HepG2 (cell line): Measurements from ENCODE around the gene ESF1. TPM values are rescaled to one million over a fixed set of nuclear protein-coding genes. Genes with fewer than 3 reads are reported as not detected.

Experiments
- ATF6 ChIP-seq: sonication (generic); formaldehyde crosslinking; conservative IDR thresholded peaks from 2 replicates; pipeline ENCODE4 v1.4.0; 2020; ENCODE audit warnings: missing genetic modification reagents
- GLMP ChIP-seq: sonication (generic); formaldehyde crosslinking; IDR thresholded peaks from 2 replicates; pipeline ENCODE4 v1.9.0; 2021; ENCODE audit warnings: missing genetic modification reagents, mild to moderate bottlenecking, borderline replicate concordance
- HMG20A ChIP-seq: IDR thresholded peaks from 2 replicates; pipeline ENCODE4 v1.6.1; 2016; ENCODE audit warnings: borderline replicate concordance
- KDM2A ChIP-seq: sonication (generic); formaldehyde crosslinking; IDR thresholded peaks from 2 replicates; pipeline ENCODE4 v1.4.0; 2020; ENCODE audit warnings: low read depth, missing genetic modification reagents, borderline replicate concordance
- LRRFIP1 ChIP-seq: sonication (generic); formaldehyde crosslinking; conservative IDR thresholded peaks from 2 replicates; pipeline ENCODE4 v1.4.0; 2020; ENCODE audit warnings: missing genetic modification reagents
- NFRKB ChIP-seq: fragments of 450-650 bp; IDR thresholded peaks from 2 replicates; pipeline ENCODE4 v1.6.1; 2017
- NR0B2 ChIP-seq: sonication (generic); formaldehyde crosslinking; IDR thresholded peaks from 2 replicates; pipeline ENCODE4 v1.4.0; 2020; ENCODE audit warnings: mild to moderate bottlenecking, missing genetic modification reagents
- NR2C2 ChIP-seq: sonication (generic); formaldehyde crosslinking; IDR thresholded peaks from 2 replicates; pipeline ENCODE4 v1.4.0; 2020; ENCODE audit warnings: missing genetic modification reagents, mild to moderate bottlenecking, moderate library complexity, borderline replicate concordance
- NR2F6 ChIP-seq, 2 experiments: IDR thresholded peaks; 2 replicates each; pipeline ENCODE4 v1.6.1; 2016; ENCODE audit warnings: antibody characterized with exemption in 1 of 2, mild to moderate bottlenecking in 1 of 2
- POLR2A ChIP-seq, 2 experiments: IDR thresholded peaks; 2 replicates each; pipeline ENCODE4 v1.6.1; 2011; ENCODE audit warnings: low read depth in 2 of 2, low read length in 2 of 2, mild to moderate bottlenecking in 1 of 2, moderate library complexity in 1 of 2; ENCODE audit not compliant: insufficient read depth in 1 of 2
- RAD21 ChIP-seq: fragments of 450-650 bp; formaldehyde crosslinking; IDR thresholded peaks from 2 replicates; pipeline ENCODE4 v1.5.0; 2020; ENCODE audit warnings: mild to moderate bottlenecking
- RAD51 ChIP-seq: fragments of 450-650 bp; IDR thresholded peaks from 2 replicates; pipeline ENCODE4 v1.6.1; 2016; ENCODE audit warnings: borderline replicate concordance
- SNAPC2 ChIP-seq: sonication (generic); formaldehyde crosslinking; IDR thresholded peaks from 2 replicates; pipeline ENCODE4 v1.8.1; 2022; ENCODE audit warnings: mild to moderate bottlenecking, missing genetic modification reagents
- SUZ12 ChIP-seq: fragments of 150-350 bp; IDR thresholded peaks from 2 replicates; pipeline ENCODE4 v1.6.1; 2014; ENCODE audit warnings: low read depth, low read length
- TAF1 ChIP-seq: sonication (generic); formaldehyde crosslinking; IDR thresholded peaks from 2 replicates; pipeline ENCODE4 v1.4.0; 2020; ENCODE audit warnings: missing genetic modification reagents
- ZFP91 ChIP-seq: sonication (generic); formaldehyde crosslinking; IDR thresholded peaks from 2 replicates; pipeline ENCODE4 v1.9.0; 2022; ENCODE audit warnings: missing genetic modification reagents, mild to moderate bottlenecking, borderline replicate concordance
- ZNF143 ChIP-seq: sonication (generic); formaldehyde crosslinking; IDR thresholded peaks from 2 replicates; pipeline ENCODE4 v1.4.0; 2020; ENCODE audit warnings: missing genetic modification reagents
- ZNF234 ChIP-seq: sonication (generic); formaldehyde crosslinking; conservative IDR thresholded peaks from 2 replicates; pipeline ENCODE4 v1.5.1; 2020; ENCODE audit warnings: mild to moderate bottlenecking, missing genetic modification reagents
- ZNF510 ChIP-seq: sonication (generic); formaldehyde crosslinking; IDR thresholded peaks from 2 replicates; pipeline ENCODE4 v1.4.0; 2020; ENCODE audit warnings: low read depth, mild to moderate bottlenecking, missing genetic modification reagents
- ZNF614 ChIP-seq: IDR thresholded peaks from 2 replicates; pipeline ENCODE4 v1.6.1; 2018; ENCODE audit warnings: missing biosample characterization, missing genetic modification reagents, inconsistent platforms, borderline replicate concordance
- ZNF629 ChIP-seq: sonication (generic); formaldehyde crosslinking; conservative IDR thresholded peaks from 2 replicates; pipeline ENCODE4 v1.5.0; 2020; ENCODE audit warnings: missing genetic modification reagents
- ZNF724P ChIP-seq: sonication (generic); formaldehyde crosslinking; IDR thresholded peaks from 2 replicates; pipeline ENCODE4 v1.8.0; 2022; ENCODE audit warnings: missing genetic modification reagents, borderline replicate concordance
- polyA plus RNA-seq, 8 experiments: library from polyadenylated mRNA; depleted of rRNA in 3 of 8; stranded (reverse) in 7 of 8; unstranded in 1 of 8; fragments of >200 nt; fragmentation: Illumina TruSeq in 4 of 8; extraction: Trizol in 4 of 8; gene quantifications; 2 replicates each; pipeline versions ENCODE4 v1.2.1 to v1.2.3, GENCODE V29; 2011 to 2016; ENCODE audit warnings: low read depth in 4 of 8, missing spikeins in 1 of 8, mixed read lengths in 1 of 8; ENCODE audit not compliant: insufficient read depth in 1 of 8
- total RNA-seq, 5 experiments: library from RNA; depleted of rRNA; stranded (reverse); fragments of >200 nt; fragmentation: Illumina TruSeq; extraction: Trizol; gene quantifications; 2 replicates each; pipeline ENCODE4 v1.2.3, GENCODE V29; 2016; ENCODE audit warnings: low read depth in 1 of 5

Gene ESF1
- total and polyA plus RNA-seq, 2 of the 13 experiments (the other 11 are each of a cell fraction or from before 2014, with no cell fraction given) = 7.3 to 66.9 TPM

- TF ChIP-seq ZFP91 (CRISPR knock-in tag) (no peak), SNAPC2 (CRISPR knock-in tag) (no peak), NR2C2 (CRISPR knock-in tag) (no peak; the same call in 1 of the 2 replicates), ZNF143 (CRISPR knock-in tag) (no peak), ZNF614 (CRISPR knock-in tag) (peak; percentile 75; the same call in 1 of the 2 replicates), TAF1 (CRISPR knock-in tag) (no peak), KDM2A (CRISPR knock-in tag) (no peak), LRRFIP1 (no peak), ZNF629 (no peak), ZNF510 (CRISPR knock-in tag) (no peak), POLR2A (IDR thresholded peaks at IDR 0.05; ENCODE audit: insufficient read depth in 1 of 2, low read depth in 2 of 2, low read length in 2 of 2) (no peak), ATF6 (CRISPR knock-in tag) (no peak), SUZ12 (no peak), ZNF234 (CRISPR knock-in tag) (no peak), HMG20A (CRISPR knock-in tag) (no peak), NR2F6 (IDR thresholded peaks at IDR 0.05) (0 out of 2 replicates have a peak, but pooled peaks have one; percentile 28), NR2F6 (CRISPR knock-in tag; IDR thresholded peaks at IDR 0.05) (no peak), NR0B2 (CRISPR knock-in tag) (no peak), NFRKB (no peak), RAD21 (CRISPR knock-in tag) (peak; percentile 31; the same call in 1 of the 2 replicates), RAD51 (no peak), GLMP (CRISPR knock-in tag) (no peak), ZNF724P (CRISPR knock-in tag) (no peak)
These were observed 3.6 kb upstream of the ESF1 start (continued) for GRCh38 chr20:13788167-13788834.
